Sigmoid colon (tissue), 4 donors: ENCODE results near the gene DIPK1C.

ENCODE experiments used
- EP300 ChIP-seq, 4 donors: sonication (generic); formaldehyde crosslinking; IDR thresholded peaks; one replicate each; pipeline ENCODE4 v1.6.1; 2017; ENCODE audit warnings: antibody characterized with exemption in 4 of 4
- POLR2A ChIP-seq, 2 donors: fragments of 450-650 bp; IDR thresholded peaks; one replicate each; pipeline ENCODE4 v1.6.1; 2016; ENCODE audit warnings: antibody characterized with exemption in 2 of 2, mild to moderate bottlenecking in 2 of 2, moderate library complexity in 2 of 2
- POLR2AphosphoS5 ChIP-seq, 4 donors: sonication (generic); formaldehyde crosslinking; IDR thresholded peaks; one replicate each; pipeline ENCODE4 v1.6.1; 2017; ENCODE audit warnings: antibody characterized with exemption in 4 of 4
- TF ChIP-seq, protein P1 (sequence below), 4 experiments: fragments of 450-650 bp in 3 of 4; fragments of 200-600 bp in 1 of 4; IDR thresholded peaks; one replicate each; pipeline ENCODE4 v1.5.1; 2016 to 2019; ENCODE audit warnings: antibody characterized with exemption in 4 of 4, mild to moderate bottlenecking in 3 of 4, moderate library complexity in 2 of 4

DNA sequence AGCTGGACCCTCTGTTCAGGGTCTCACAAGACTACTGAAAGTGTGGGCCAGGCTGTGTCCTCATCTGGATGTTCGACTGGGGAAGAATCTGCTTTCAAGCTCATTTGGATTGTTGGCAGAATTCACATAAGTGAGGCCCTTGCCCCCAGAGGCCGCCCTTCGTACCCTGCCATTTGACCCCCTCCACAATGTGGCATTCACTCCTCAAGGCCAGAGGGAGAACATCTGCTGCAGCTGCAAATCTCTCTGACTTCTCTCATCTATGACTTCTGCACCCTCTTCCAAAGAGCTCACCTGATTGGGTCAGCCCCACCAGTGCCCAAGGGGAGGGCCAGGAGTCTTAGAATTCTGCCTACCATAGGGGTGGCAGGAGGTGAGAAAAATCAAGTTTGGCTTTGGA is 35.2 kb upstream of the DIPK1C start:
- TF ChIP-seq, protein P1, sequence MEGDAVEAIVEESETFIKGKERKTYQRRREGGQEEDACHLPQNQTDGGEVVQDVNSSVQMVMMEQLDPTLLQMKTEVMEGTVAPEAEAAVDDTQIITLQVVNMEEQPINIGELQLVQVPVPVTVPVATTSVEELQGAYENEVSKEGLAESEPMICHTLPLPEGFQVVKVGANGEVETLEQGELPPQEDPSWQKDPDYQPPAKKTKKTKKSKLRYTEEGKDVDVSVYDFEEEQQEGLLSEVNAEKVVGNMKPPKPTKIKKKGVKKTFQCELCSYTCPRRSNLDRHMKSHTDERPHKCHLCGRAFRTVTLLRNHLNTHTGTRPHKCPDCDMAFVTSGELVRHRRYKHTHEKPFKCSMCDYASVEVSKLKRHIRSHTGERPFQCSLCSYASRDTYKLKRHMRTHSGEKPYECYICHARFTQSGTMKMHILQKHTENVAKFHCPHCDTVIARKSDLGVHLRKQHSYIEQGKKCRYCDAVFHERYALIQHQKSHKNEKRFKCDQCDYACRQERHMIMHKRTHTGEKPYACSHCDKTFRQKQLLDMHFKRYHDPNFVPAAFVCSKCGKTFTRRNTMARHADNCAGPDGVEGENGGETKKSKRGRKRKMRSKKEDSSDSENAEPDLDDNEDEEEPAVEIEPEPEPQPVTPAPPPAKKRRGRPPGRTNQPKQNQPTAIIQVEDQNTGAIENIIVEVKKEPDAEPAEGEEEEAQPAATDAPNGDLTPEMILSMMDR (IDR thresholded peaks at IDR 0.05), result no peak
- TF ChIP-seq POLR2AphosphoS5 (IDR thresholded peaks at IDR 0.05) (no peak), EP300 (IDR thresholded peaks at IDR 0.05) (no peak), POLR2A (IDR thresholded peaks at IDR 0.05) (no peak)
